GM12878 (cell line): ENCODE measurements around the gene PERM1.
"Not testable (repeated sequence)": the region's sequence is repeated elsewhere in the genome, so short reads cannot be mapped to it uniquely, and the experiment has no call there.

Experiments used
- BACH1 ChIP-seq: fragments of 450-650 bp; IDR thresholded peaks from 2 replicates; pipeline ENCODE4 v1.6.1; 2017; ENCODE audit warnings: mild to moderate bottlenecking, borderline replicate concordance
- BCL11A ChIP-seq: IDR thresholded peaks from 2 replicates; pipeline ENCODE4 v1.6.1; 2011; ENCODE audit warnings: low read depth, low read length
- CBX5 ChIP-seq: sonication (generic); IDR thresholded peaks from 2 replicates; pipeline ENCODE4 v1.6.1; 2016; ENCODE audit warnings: low read depth, moderate library complexity, mild to moderate bottlenecking, inconsistent platforms
- CTCF ChIP-seq, 3 experiments: IDR thresholded peaks in 2 of 3; conservative IDR thresholded peaks in 1 of 3; 2 replicates each; pipeline ENCODE4 v1.5.1; 2011; ENCODE audit warnings: low read depth in 3 of 3, low read length in 3 of 3, mild to moderate bottlenecking in 3 of 3, control low read depth in 2 of 3, moderate library complexity in 2 of 3, inconsistent platforms in 1 of 3, mixed read lengths in 1 of 3; ENCODE audit not compliant: control insufficient read depth in 2 of 3, insufficient read depth in 1 of 3; ENCODE audit errors: extremely low read depth in 1 of 3
- EED ChIP-seq: sonication (generic); IDR thresholded peaks from 2 replicates; pipeline ENCODE4 v1.6.1; 2016; ENCODE audit warnings: antibody characterized with exemption, low read depth
- ELK1 ChIP-seq: IDR thresholded peaks from 2 replicates; pipeline ENCODE4 v1.6.1; 2012; ENCODE audit warnings: low read depth, low read length, improper control_type of control experiment
- JUND ChIP-seq: IDR thresholded peaks from 2 replicates; pipeline ENCODE4 v1.6.1; 2012; ENCODE audit warnings: low read depth, mild to moderate bottlenecking, low read length, improper control_type of control experiment, moderate library complexity
- MAX ChIP-seq: IDR thresholded peaks from 2 replicates; pipeline ENCODE4 v1.6.1; 2012; ENCODE audit warnings: low read depth, low read length, improper control_type of control experiment
- POLR2AphosphoS5 ChIP-seq: IDR thresholded peaks from 2 replicates; pipeline ENCODE4 v1.6.1; 2011; ENCODE audit warnings: mild to moderate bottlenecking, low read length, inconsistent platforms
- RAD21 ChIP-seq: IDR thresholded peaks from 2 replicates; pipeline ENCODE4 v1.6.1; 2011; ENCODE audit warnings: mild to moderate bottlenecking, low read depth, low read length, moderate library complexity; ENCODE audit not compliant: insufficient read depth
- RUNX3 ChIP-seq: IDR thresholded peaks from 2 replicates; pipeline ENCODE4 v1.6.1; 2012; ENCODE audit warnings: low read length, inconsistent platforms
- SMC3 ChIP-seq: IDR thresholded peaks from 2 replicates; pipeline ENCODE4 v1.6.1; 2011; ENCODE audit warnings: low read length, improper control_type of control experiment, borderline replicate concordance
- TCF12 ChIP-seq: IDR thresholded peaks from 2 replicates; pipeline ENCODE4 v1.6.1; 2011; ENCODE audit warnings: low read depth, mild to moderate bottlenecking, low read length
- ZNF274 ChIP-seq: IDR thresholded peaks from one replicate; pipeline ENCODE4 v1.8.0; 2011; ENCODE audit not compliant: insufficient read length, insufficient read depth

GRCh38 chr1:976791-977190 lies 5.1 kb downstream of the PERM1 start:
- TF ChIP-seq EED; CTCF (IDR thresholded peaks at IDR 0.05 in 2 of 3, conservative IDR thresholded peaks at IDR 0.05 in 1 of 3; ENCODE audit: control insufficient read depth in 2 of 3, extremely low read depth in 1 of 3, insufficient read depth in 1 of 3, low read depth in 3 of 3, low read length in 3 of 3); BACH1; ELK1; CBX5; RAD21; POLR2AphosphoS5; SMC3; BCL11A; TCF12; RUNX3; JUND; ZNF274; MAX: not testable (repeated sequence)
